GM18499 (cell line): ENCODE data around the gene FAM186B.
"Not testable (repeated sequence)": the region's sequence is repeated elsewhere in the genome, so short reads cannot be mapped to it uniquely, and the experiment has no call there.

ENCODE experiments used
- ATAC-seq: cut with Tn5 transposase; IDR thresholded peaks from one replicate; pipeline ENCODE4 v1.9.1; 2021; ENCODE audit warnings: moderate number of reproducible peaks; ENCODE audit not compliant: insufficient read depth, unreplicated experiment

FAM186B gene

DNA sequence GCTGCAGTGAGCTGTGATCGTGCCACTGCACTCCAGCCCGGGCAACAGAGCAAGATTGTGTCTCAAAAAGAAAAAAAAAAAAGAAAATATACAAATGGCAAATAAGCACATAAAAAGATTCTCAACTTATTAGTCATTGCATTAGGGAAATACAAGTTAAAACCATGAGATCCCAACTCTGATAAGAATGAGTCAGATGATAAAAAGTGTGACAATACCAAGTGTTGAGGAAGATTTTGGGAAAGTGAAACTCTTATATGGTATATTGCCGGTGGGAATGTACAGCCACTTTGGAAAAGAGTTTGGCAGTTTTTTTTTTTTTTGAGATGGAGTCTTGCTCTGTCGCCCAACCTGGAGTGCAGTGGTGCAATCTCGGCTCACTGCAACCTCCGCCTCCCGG lies 10.3 kb upstream of the FAM186B start:
- no peak for ATAC-seq

- ATAC-seq: no peak
These were observed 6.8 kb upstream of the FAM186B start for GRCh38 chr12:49612210-49612609.

DNA sequence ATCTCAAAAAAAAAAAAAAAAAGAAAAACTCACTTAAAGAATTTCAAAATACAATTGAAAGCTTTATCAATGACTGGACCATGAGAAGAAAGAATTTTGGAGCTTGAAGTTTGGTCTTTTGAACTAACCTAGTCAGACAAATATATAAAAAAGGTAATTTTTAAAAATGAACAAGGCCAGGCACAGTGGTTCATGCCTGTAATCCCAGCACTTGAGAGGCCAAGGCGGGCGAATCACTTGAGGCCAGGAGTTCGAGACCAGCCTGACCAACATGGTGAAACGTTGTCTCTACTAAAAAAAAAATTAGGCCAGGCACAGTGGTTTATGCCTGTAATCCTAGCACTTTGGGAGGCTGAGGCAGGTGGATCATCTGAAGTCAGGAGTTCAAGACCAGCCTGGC lies 5.3 kb upstream of the FAM186B start:
- not testable (repeated sequence) for ATAC-seq

DNA sequence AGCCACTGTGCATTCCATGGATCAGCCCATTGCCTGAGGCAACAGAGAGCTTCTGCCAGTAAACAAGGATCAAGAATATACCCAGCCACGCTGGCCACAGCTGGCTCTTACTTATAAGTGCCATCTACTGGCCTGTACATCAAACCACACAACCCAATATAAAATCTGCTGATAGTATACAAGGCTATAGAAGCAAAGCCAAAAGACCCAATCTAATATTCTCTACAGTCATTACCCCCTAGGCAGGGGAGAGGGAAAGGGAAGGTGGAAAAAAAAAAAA lies 4.4 kb upstream of the FAM186B start:
- no peak for ATAC-seq

DNA sequence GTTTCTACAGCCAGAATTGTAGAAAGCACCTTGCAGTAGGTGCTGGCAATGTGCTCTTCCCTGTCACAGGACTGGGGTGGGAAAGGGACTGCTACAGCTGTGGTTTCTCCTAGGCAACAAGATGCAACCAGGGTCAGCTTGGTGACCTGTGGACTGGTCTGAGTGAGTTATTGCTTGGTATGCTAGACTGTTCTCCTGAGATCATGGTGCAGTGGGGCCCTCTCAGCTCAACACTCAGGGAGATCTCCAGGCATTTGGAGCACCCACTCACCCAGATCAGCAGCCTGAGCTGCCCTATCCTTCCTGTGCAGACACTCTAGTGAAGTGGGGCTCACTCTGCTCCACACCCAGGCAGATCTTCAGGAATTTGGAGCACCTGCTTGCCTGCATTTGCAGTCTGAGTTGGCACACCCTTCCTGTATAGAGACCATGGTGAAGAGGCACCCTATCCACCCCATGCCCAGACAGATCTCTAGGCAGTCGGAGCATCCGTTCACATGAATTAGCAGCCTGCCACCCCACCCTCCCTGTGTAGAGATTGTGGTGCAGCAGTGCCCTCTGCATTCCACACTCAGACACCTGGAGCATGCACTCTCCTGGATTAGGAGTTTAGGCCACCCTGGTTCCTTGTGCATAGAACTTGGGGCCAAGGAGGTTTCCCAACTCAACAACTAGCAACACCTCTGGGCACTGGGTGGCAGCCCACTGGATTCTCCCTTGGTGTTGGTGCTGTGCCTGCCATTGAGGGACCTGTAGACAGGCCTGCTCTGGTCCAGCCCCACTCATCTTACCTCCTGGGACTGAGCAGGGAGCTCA lies 3.8 kb upstream of the FAM186B start:
- no peak for ATAC-seq

- ATAC-seq: no peak
These were observed 583 bp downstream of the FAM186B start for GRCh38 chr12:49604856-49605255.

GRCh38 chr12:49603721-49604120 lies 1.7 kb downstream of the FAM186B start:
- ATAC-seq: no peak

DNA sequence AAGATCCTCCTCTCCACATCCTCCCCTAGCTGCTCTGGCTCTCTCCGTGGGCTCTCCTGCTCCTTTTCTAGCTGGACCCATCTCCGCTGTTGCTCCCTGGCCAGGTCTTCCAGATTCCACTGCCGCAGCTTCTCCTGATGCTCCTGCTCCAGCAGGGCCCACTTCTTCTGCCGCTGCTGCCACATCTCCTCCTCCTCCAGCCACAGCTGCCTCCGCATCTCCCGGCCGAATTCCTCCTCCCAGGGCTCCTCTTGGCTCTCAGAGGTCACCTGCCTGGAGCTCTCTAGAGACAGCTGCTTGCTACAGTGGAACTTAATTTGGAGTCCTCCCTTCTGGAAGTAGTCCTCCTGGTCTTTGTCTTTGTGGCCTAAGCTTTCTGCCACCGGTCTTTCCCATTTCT lies 5.5 kb downstream of the FAM186B start:
- no peak for ATAC-seq

GRCh38 chr12:49598527-49598926 lies 6.9 kb downstream of the FAM186B start:
- ATAC-seq: no peak

- ATAC-seq: no peak
These were observed 16.5 kb downstream of the FAM186B start for GRCh38 chr12:49588721-49589516.

DNA sequence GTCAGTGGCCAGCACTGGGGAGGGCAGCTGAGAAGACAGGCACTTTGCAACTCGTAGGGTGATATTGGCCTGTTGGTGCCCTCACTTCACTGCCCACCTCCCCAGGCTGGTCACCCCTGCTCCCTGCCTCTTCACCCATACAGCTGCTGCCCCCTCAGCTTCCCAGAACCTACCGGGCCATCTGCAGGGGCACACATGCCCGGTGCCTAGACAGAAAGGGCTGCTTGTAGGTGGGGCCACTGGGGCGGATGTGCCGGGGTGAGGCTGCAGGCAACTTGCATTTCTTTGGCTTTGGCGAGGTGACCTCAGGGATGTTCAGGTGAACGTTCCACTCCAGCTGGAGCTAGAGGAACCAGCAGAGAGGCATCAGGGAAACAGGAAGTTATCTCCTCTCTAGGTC lies 17.2 kb downstream of the FAM186B start:
- ATAC-seq: no peak

DNA sequence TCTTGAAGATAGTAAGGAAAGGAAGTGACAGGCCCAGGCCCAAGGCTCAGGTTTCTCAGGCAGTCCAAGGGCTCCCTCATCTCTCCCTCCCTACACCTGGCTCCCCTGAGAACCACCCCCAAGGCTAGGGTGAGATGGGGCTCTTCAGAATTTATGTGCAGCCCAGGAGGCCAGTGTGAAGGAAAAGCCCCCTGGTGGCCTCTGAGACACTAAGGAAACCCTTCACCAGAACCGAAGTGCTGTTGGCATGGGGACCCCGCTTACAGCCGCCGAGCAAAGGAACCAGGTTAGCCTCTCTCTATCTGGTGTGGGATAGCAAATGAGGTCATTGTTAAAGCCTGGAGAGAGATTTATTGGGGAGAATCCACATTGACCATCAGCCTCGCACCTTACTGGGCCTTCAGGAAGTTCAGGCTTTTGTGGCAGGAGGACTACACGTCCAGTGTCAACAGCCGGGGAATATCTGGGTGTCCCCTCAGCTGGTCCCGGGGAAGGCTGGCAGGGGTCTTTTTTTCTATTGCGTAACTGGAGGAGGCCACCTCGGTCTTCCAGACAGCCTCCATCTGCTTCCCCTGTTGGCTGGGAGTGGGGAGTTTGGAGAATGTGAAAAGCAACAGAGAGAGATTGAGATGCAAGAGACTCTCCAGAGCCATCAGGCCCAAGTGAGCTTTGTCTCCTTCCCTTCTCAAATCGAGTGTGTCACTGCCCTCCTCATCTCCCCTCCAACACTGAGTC lies 18.1 kb downstream of the FAM186B start:
- no peak for ATAC-seq

GRCh38 chr12:49585477-49586459 lies 19.7 kb downstream of the FAM186B start:
- ATAC-seq: no peak

GRCh38 chr12:49584591-49584990 lies 20.8 kb downstream of the FAM186B start:
- ATAC-seq: no peak

- ATAC-seq: no peak
These were observed 21.9 kb downstream of the FAM186B start for GRCh38 chr12:49583366-49584094.

GRCh38 chr12:49582850-49583249 lies 22.6 kb downstream of the FAM186B start:
- no peak for ATAC-seq

- ATAC-seq: no peak
These were observed 23.2 kb downstream of the FAM186B start for GRCh38 chr12:49582201-49582600.

DNA sequence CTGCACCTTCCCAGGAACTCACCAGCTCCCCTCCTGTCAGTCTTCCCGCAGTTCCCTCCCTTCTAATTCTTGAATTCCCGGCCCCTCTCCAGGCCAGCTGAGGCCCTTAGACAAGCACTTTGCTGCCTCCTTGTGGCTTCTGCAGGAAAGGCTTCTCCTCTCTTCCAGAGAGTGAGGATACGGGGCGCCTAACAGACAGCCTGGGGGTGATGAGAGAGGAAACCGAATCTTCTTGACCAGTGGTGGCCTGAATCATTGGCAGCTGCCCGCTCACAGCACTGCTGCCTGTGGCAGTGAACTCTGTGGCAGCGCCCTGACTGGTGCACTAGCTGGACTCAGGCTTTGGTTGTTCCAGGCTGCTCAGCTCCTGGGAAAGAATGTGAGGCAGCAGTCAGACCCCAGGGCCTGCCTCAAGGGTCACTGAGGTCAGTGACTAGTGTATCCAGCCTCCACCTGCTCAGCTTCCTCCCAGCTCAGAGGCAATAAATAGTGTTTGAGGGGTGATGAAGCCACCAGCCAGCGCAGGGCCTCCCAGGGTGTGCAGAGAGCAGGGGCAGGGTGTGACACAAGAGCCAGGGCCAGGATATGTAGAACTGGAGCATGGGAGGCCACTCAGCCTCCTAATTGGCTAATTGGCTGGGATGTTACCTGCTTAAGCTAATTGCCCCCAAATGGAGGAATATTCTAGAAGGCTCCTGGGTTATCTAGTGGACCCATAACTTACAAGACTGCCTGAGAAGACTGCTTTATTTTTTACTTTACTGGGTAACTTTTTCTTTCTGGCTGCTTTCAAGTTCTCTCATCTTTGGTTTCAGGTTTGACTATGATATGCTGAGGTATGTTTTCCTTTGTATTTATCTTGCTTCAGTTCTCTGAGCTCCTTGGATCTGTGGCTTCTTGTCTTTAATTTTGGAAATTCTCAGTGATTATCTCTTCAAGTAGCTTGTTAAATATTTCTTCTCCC lies 24.6 kb downstream of the FAM186B start:
- no peak for ATAC-seq
